Fibroblast of skin of scalp (primary cell): ENCODE data around the gene ZNF775.
"Not testable (repeated sequence)": the region's sequence is repeated elsewhere in the genome, so short reads cannot be mapped to it uniquely, and the experiment has no call there.

Source experiments
- DNase-seq: peaks from one replicate; pipeline ENCODE4 v3.0.0-alpha.2; 2013

The ZNF775 gene

DNA sequence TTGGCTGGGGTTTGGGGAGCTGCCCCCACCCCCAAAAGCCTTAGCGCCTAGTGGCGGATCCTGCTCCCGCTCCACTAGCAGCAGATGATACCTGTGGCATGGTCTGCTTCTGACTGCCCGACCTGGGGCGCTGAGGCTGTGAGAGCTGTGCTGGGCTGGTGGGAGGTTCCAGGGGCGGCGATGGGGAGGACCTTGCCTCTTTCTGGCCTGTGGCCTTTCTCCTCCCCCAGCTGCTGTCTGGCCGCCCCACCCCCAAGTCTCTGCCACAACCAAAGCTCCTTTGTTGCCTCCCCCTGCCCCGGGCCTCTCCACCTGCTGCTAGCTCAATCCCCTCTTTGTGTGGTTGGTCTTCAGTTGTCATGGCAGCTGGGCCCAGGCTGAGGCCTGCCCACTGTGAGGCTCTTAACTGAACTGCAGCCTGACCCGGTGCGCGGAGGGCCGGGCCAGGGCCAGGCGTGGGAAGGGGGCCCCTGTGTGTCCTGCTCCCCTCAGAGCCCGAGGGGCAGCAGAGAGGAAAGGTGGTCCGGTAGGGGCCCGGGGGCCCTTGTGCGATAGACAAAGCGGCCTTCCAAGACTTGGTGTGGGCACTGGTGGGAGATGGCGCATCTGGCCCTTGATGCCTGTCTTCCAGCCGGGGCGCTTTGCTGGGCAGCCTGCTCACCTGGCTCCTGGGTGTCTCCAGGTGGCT lies 4.7 kb downstream of the ZNF775 start:
- DNase-seq: no peak

DNA sequence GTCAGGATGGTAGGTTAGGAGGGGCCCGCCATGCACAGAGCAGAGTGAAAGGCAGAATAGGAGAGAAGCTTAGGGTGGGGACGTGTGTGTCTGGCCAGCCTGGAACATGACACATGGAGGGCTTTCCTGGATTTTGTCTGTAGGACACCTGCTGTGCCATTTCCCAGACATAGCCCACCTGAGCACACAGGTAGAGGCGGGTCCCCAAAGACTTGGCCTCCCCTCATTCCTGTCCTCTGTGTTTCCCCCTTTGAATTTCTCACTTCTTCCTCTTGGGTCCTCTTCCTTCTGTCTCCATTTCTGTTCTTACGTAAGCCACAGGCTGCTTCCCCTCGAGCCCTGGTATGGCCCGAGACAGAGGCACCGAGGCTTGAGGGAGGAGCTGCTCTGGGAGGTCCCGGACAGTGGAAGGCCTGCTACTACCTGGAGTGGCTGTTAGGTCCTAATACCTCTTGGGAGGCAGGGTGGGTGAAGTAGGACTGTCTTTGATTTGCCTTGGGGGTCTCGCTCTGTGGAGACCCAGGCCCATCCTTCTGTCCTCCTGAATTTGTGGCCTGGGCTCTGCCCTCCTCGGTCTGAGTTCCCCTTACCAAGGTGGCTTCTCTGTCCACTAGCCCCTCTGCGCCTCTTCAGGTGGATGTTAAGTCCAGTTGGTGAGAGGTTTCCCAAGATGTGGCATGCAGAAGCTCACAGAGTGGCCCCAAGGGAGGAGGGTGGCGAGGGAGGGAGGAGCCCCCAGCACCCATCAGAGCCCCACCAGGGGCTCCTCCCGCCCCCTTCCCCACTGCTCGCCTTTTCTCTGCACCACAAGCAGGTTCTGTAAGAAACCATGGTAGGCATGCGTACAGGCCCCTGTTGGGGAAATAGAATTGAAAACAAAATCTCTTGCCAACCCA lies 5.5 kb downstream of the ZNF775 start:
- no peak for DNase-seq

DNA sequence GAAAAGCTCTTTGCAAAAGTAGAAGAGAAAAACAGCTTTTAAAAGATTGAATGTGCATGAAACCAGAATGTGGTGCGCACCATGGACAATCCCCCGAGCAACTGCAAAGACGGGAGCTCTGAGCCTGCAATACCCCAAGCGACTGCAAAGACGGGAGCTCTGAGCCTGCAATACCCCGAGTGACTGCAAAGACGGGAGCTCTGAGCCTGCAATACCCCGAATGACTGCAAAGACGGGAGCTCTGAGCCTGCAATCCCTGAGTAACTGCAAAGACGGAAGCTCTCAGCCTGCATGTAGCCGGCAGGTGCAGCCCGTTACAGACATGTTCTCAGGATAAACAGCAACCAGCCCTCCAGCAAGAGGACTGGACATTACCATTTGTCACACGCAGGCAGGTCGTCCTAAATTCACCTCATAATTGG lies 6.2 kb downstream of the ZNF775 start:
- no peak for DNase-seq

DNA sequence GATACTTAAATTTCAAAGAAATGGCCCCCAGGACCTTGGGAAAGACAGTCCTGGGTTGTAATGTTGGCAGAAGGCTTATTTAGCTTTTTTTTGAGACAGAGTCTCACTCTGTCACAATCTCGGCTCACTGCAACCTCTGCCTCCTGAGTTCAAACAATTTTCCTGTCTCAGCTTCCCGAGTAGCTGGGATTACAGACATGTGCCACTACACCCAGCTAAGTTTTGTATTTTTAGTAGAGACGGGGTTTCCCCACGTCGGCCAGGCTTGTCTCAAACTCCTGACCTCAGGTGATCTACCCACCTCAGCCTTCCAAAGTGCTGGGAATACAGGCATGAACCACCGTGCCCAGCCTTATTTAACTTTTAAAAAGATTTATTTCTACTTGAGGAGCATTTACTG lies 6.8 kb downstream of the ZNF775 start:
- not testable (repeated sequence) for DNase-seq

DNA sequence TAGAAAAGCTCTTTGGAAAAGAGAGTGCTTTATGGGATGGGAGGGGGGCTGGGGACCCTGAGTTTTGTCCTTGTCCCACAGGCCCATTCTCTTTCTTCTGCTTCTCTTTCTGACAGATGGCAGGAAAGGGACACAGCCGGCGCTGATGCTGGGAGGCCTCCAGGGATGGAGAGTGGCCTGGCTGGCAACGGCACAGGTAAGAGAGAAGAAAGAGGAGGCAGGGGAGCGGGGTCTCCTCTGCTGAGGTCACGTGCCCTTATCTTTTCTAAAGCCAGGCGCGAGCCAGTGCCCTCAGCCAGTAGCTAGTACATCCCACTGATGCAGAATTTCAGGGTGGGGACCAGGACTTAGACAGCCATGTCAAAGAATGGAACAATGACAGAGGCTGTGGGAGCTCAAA lies 9.2 kb downstream of the ZNF775 start:
- DNase-seq: no peak

DNA sequence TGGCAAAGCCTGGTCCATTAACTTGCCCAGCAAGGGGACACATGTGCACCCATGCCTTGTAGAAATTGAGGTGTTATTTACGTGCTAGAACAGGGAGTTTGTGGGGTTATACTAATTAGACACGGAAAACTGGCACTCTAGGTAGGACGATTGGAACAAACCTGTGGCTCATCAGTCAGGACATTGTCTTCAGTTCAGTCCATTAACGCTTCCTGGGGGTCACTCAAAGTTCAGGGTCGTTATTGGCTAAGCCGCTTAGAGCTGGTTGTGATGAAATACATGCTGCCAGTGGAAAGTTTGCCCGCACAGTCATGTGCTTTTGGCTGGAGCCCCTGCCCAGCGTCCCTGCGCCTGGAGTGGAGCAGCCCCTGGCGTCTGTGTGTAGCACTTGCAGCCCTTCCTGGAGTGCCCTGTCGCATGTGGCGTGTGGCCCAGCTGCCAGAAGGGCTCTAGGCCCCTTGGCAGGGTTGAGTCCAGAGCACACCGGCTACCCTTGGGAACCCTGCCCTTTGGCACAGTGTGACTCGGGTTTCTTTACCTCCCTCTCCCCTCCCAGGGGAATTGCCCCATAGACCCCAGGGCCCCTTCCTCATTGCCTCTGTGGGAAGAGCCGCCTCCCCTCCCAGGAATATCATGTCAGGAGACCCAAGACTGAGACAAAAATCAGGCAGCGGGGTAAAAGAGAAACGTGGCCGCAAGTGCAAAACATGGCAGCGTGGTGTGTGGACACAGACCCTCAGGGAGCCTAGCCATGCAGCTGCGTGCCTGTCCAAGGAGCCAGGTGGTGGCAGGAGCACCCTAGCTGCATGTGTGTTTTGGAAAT lies 9.8 kb downstream of the ZNF775 start:
- no peak for DNase-seq

DNA sequence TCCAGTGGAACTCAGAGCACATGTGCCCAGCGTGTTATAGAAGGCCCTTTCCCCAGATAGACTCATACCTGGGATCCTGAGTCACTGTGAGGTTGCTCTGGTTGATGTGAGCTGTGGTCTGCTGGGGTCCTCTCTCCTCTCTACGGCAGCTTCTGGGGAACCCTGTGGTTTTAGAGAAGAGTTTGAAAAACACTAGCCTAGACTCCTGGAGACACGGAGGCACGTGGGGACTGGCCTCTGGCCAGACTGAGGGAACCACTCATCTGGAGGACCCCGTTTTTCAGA lies 10.3 kb downstream of the ZNF775 start:
- no peak for DNase-seq

DNA sequence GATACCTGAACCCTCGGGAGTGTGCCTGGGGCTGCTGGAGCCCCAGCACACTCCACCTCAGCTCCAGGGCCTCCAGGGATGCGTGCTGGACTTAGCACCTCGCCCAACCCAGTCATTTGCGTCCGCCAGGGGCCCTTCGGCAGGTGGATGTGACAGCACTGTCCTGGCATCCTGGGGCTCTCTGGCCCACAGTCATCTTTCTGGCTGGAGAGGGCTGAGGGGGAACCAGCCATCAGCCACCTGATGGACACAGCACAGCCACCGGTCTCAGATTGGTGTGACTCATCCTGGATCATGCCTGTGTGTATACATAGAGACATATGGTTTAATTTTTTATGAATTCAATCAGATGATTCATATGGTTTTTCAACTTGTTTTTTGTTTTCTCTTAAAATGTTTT lies 11.1 kb downstream of the ZNF775 start:
- peak; percentile 43 for DNase-seq

DNA sequence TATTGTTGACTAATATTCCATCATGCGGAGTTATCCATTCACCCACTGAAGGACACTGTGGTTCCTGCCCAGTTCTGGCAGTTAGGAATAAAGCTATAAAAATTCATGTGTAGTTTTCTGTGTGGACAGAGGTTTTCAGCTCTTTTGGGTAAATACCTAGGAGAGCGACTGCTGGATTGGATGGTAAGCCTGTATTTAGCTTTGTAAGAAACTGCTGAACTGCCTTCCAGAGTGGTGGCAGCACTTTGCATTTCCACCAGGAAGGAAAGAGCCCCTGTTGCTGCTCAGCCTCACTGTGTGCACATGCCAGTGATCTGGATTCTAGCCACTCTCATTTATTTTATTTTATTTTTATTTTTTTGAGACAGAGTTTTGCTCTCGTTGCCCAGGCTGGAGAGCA lies 14.2 kb downstream of the ZNF775 start:
- DNase-seq: no peak

DNA sequence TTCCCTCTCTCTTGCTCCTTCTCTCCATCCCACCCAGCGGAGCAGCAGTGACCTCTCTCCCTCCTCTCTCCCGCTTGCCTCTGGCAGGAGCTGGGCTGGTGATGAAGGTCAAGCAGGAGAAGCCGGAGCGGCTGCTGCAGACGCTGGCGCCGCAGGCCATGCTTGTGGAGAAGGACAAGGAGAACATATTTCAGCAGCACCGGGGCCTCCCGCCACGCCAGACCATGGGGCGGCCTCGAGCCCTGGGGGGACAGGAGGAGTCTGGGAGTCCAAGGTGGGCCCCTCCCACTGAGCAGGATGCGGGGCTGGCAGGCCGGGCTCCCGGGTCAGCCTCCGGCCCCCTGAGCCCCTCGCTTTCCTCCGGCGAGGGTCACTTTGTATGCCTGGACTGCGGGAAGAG lies 17.3 kb downstream of the ZNF775 start:
- DNase-seq: no peak

DNA sequence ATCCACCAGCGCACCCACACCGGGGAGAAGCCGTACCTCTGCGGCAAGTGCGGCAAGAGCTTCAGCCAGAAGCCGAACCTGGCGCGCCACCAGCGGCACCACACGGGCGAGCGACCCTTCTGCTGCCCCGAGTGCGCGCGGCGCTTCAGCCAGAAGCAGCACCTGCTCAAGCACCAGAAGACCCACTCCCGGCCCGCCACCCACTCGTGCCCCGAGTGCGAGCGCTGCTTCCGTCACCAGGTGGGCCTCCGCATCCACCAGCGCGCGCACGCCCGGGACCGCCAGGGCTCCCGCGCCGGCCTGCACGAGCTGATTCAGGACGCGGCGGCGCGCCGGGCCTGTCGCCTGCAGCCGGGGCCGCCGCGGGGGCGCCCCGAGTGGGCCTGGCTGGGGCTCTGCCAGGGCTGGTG lies 17.7 kb downstream of the ZNF775 start:
- no peak for DNase-seq

DNA sequence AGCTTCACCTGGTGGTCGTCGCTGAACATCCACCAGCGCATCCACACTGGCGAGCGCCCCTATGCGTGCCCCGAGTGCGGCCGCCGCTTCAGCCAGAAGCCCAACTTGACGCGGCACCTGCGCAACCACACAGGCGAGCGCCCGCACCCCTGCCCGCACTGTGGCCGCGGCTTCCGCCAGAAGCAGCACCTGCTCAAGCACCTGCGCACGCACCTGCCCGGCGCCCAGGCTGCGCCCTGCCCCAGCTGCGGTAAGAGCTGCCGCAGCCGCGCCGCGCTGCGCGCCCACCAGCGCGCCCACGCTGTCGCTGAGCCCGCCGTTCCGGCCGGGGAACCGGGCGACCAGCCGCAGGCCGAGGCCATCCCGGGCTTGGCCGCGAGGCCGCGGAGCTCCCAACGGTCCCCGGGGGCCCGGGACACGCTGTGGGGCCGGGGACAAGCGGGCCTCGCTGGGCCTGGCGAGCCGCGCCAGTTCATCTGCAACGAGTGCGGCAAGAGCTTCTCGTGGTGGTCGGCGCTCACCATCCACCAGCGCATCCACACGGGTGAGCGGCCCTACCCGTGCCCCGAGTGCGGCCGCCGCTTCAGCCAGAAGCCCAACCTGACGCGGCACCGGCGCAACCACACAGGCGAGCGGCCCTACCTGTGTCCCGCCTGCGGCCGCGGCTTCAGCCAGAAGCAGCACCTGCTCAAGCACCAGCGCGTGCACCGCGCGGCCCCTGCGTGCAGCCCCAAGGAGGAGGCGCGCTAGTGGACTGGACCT lies 18.4 kb downstream of the ZNF775 start:
- no peak for DNase-seq

DNA sequence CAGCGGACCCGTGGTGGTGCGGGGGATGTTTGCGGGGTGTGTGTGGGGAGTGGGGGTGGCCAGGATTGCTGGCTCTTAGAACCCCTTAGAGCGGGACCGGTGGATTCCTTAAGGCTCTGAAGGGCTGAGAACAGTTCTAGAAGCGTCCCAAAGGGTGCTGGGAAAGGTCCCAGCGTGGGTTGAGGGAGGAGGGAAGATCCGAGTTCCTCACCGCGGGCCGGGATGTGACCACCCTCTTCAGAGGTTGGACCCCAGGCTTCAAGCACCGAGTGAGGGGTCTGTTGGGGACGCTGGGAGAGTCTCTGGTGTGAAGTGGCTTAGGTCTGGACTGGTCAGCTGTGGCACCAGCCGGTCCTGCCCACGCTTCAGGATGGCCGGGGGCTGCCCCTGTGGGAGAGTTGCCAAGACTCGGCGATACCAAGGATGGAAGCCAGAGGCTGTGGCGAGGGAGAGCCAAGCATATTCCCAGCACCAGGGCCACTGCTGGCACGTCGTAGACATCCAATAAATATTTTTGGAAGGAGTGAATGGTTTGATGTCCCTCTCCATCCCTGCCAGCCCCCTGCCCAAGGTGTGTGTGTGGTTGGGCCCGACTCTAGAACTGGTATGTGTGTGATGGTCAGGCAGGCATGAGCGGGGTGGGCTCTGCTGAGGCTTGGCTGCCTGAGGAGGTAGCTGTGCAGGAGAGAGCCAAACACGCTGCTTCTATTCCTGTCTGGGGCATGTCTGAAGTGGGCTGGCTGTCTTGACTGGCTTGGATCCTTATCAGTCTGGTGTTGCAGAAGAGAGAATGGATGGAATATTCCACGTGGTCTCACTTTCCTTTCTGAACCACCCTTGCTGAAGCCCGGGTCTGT lies 19.2 kb downstream of the ZNF775 start:
- DNase-seq: no peak

DNA sequence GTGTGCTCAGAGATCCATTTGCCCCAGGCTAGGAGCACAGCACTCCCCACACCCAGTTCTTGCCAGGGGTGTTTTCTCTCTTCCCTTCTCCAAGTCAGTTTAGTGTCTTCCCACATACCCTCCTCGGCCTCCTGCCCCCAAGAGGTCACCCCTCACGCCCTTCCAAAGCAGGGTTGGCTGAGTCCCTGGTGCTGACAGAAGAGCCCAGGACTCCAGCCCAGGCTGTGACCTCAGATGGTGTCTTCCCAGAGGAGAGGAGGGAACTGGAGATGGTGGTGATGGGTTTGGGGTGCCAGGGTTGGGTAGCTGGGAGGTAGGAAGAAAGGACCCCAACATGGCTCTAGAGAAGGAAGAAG lies 19.8 kb downstream of the ZNF775 start:
- DNase-seq: no peak

DNA sequence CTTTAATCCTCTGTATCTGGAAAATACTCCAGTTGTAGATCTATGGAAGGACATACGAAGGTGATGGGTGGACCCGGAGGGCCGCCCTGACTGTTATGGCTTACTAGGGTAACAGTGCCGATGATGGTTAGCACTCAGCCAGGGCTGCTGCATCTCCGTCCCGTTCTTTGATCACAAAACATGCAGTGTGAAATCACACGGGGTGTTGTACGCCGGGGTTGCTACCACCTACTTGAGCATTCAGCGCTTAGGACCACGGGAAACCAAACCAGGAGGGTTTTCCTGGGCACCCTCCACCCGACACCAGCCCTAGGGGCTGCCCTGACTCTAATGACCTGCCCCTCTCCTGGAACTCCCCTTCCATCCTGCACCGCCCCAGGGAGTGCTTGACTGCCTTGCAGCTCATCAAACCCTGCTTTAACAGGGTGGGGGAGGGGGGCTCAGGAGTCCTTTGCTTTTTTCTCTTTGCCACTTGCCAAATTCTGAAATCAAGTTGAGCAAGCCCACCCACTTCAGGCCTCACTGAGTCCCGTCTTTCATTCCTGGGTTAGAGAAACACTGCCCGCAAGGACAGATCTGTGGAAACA lies 20.4 kb downstream of the ZNF775 start:
- no peak for DNase-seq

DNA sequence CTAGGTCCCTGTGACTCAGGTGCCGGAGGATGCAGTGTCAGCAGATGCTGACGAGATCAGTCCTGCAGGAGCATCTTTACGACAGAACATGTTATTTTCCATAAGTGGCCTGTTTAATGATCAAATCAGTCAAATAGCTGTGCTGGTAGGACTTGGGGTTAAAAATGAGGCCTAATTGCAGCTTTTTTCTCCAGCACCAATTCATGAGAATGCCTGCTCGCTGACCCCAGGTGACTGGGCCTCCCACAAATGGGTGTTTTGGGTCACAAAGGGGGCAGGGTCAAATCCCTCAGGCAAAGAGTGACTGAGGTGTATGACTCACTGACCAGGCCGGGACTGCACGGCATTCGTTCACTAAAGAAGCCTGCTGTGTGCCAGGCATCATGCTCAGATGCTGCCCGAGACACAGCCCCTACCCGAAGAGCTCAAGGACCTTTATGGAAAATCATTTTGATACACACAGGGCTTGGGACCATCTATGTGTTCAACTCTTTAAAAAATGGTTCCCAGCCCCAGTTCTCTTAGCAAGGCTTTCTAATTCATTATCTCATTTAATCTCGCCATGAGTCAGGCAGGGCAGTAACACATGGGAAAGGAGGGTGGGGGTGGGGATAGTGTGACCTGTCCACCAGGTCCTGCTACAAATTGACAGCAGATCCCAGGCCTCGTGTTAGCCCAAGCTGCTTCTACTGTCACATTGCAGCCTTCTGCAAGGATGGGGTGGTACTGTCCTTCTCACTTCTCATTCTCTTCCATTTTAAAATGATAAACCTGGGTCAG lies 21.1 kb downstream of the ZNF775 start:
- DNase-seq: no peak

DNA sequence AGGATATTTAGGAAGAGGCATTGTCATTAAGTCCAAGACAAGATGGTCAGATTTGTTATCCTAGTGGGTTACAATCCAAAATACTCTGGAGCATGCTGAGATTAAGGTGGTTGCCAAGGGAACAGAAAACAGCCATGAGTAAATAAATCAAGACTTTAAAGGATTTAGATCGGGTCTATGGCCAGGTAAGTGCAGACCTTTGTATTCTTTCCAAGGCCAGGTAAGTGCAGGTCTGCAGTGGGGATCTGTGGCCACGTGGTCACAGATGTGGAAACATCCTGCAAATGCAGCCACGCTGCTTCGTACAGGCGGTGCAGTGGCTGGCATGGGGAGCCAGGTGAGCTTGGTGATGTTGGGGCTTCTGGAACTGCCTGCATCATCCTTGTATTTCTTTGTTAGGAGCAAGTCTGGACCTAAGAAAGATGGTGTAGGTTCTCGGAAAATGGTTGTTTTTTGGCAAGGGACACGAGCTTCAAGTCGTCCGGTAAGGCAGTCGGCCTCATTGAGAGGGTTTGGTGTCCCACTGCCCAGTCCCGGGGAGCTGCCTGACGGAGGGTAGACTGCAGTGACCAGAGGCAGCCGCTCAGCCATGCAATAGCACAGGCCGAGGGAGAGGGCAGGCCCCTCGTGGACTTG lies 21.8 kb downstream of the ZNF775 start:
- no peak for DNase-seq

DNA sequence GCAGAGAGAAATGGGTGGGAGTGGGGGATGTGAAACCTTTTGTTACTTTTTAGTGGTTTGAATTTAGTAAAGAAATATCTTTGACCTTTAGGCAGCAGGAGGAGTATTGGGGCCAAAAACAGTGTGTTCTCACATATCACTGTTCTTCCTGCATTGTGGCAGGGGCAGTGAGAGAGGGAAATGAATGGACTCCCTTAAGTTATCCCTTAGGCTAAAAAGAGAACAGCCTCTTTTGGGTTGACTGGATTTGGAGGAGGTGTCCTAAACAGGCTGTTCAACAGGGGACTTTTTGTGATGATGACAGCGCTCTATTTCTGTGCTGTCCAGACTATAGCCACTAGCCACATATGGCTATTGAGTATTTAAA lies 22.3 kb downstream of the ZNF775 start:
- DNase-seq: no peak

DNA sequence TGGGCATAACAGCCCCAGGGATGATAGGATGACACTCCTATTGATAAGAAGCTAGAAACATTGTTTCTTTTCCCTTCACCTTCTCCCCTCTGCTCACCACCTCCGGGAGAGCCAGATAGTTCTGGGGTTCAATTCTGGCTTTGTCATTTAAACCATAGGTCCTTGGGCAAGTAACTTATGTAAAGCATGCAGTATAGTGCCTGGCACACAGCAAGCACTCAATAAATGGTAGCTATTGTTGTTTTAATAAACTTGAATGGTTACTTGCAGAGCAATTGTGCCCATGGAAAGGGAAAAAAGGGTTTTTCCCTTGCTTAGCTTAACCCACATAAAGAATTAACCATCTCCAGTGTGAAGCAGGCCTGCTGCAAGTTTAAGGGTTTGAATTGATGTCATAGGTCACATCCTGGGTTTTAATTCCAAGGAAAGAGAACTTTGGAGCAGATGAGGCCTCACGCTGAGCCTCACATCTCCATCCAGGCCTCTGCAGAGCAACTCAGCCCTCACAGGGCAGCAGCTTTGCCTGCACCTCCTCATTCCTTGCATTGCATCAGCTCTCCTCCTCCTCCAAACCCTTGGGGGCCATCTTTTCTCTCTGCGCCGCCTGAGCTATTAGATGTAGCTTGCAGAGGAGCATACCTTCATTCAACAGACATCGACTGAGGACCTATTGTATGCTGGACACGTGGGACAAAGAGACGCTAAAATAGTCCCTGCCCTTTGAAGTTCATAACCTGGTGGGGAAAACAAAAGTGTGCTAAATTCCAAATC lies 22.9 kb downstream of the ZNF775 start:
- DNase-seq: peak; percentile 45
